Adipocyte (in vitro differentiated cells): Measurements from ENCODE around the gene KRT7.
"Not testable (repeated sequence)": the region's sequence is repeated elsewhere in the genome, so short reads cannot be mapped to it uniquely, and the experiment has no call there.

Experiments used
- DNase-seq: peaks from one replicate; pipeline ENCODE4 v3.0.0-alpha.2; 2015; ENCODE audit warnings: low read depth
- H3K27me3 ChIP-seq: replicated peaks from 2 replicates; pipeline ENCODE4 v1.7.0; 2013; ENCODE audit warnings: mild to moderate bottlenecking, low read length, moderate library complexity; ENCODE audit not compliant: control insufficient read depth, insufficient read depth
- H3K36me3 ChIP-seq: 2 replicates; pipeline ENCODE4 v1.7.0; 2013; ENCODE audit warnings: low read length, mild to moderate bottlenecking, moderate library complexity; ENCODE audit not compliant: control insufficient read depth, insufficient read depth, severe bottlenecking
- H3K4me1 ChIP-seq: 2 replicates; pipeline ENCODE4 v1.7.0; 2013; ENCODE audit warnings: mild to moderate bottlenecking, low read length, moderate library complexity; ENCODE audit not compliant: control insufficient read depth, insufficient read depth
- H3K4me3 ChIP-seq: 2 replicates; pipeline ENCODE4 v1.7.0; 2013; ENCODE audit warnings: mild to moderate bottlenecking, low read length, moderate library complexity
- H3K9ac ChIP-seq: 2 replicates; pipeline ENCODE4 v1.7.0; 2013; ENCODE audit warnings: mild to moderate bottlenecking, low read length, moderate library complexity
- H3K9me3 ChIP-seq: 2 replicates; pipeline ENCODE4 v1.7.0; 2013; ENCODE audit warnings: mild to moderate bottlenecking, low read length, moderate library complexity; ENCODE audit not compliant: control insufficient read depth

KRT7 gene

GRCh38 chr12:52251367-52252051 is 18.5 kb downstream of the KRT7 start:
- DNase-seq = no peak
- no peak overlapping the region for H3K4me3 ChIP-seq
- peaks cover 23% of the 10 kb centered on the region for H3K4me1 ChIP-seq
- no peaks in the 10 kb centered on the region for H3K36me3 ChIP-seq
- no peaks in the 10 kb centered on the region for H3K9me3 ChIP-seq
- H3K9ac ChIP-seq = no peak overlapping the region
- H3K27me3 ChIP-seq = peaks cover 29% of the 10 kb centered on the region

GRCh38 chr12:52252175-52252615 is 19.2 kb downstream of the KRT7 start:
- H3K9ac ChIP-seq, H3K9me3 ChIP-seq, H3K4me3 ChIP-seq, DNase-seq, H3K36me3 ChIP-seq: not testable (repeated sequence)
- Histone ChIP-seq H3K4me1 (peaks cover 16% of the 10 kb centered on the region), H3K27me3 (peaks cover 34% of the 10 kb centered on the region)

GRCh38 chr12:52252728-52253343 is 19.8 kb downstream of the KRT7 start:
- peaks cover 41% of the 10 kb centered on the region for H3K27me3 ChIP-seq
- DNase-seq = no peak
- no peak overlapping the region for H3K9ac ChIP-seq

GRCh38 chr12:52253391-52254179 is 20.5 kb downstream of the KRT7 start:
- Histone ChIP-seq H3K36me3 (no peaks in the 10 kb centered on the region), H3K4me1 (peaks cover 7% of the 10 kb centered on the region), H3K4me3 (no peak overlapping the region), H3K27me3 (peaks cover 45% of the 10 kb centered on the region), H3K9me3 (no peaks in the 10 kb centered on the region), H3K9ac (no peak overlapping the region)
- no peak for DNase-seq

More at GRCh38 chr12:52252728-52253343, 19.8 kb downstream of the KRT7 start:
- no peak overlapping the region for H3K4me3 ChIP-seq
- H3K9me3 ChIP-seq = no peaks in the 10 kb centered on the region
- peaks cover 10% of the 10 kb centered on the region for H3K4me1 ChIP-seq
- no peaks in the 10 kb centered on the region for H3K36me3 ChIP-seq

GRCh38 chr12:52254180-52254964 is 21.3 kb downstream of the KRT7 start:
- Histone ChIP-seq H3K4me3 (no peak overlapping the region), H3K9ac (no peak overlapping the region), H3K4me1 (no peaks in the 10 kb centered on the region), H3K27me3 (peaks cover 53% of the 10 kb centered on the region), H3K36me3 (no peaks in the 10 kb centered on the region), H3K9me3 (no peaks in the 10 kb centered on the region)
- DNase-seq = no peak

GRCh38 chr12:52254965-52255751 is 22.1 kb downstream of the KRT7 start:
- Histone ChIP-seq H3K9ac (no peak overlapping the region), H3K36me3 (no peaks in the 10 kb centered on the region), H3K27me3 (peaks cover 55% of the 10 kb centered on the region), H3K9me3 (no peaks in the 10 kb centered on the region), H3K4me1 (no peaks in the 10 kb centered on the region), H3K4me3 (no peak overlapping the region)
- DNase-seq = no peak

- Histone ChIP-seq H3K4me1 (no peaks in the 10 kb centered on the region), H3K4me3 (no peak overlapping the region), H3K36me3 (no peaks in the 10 kb centered on the region), H3K27me3 (peaks cover 55% of the 10 kb centered on the region), H3K9me3 (no peaks in the 10 kb centered on the region), H3K9ac (no peak overlapping the region)
- no peak for DNase-seq
Observed at GRCh38 chr12:52255926-52256583, 23.0 kb downstream of the KRT7 start.

GRCh38 chr12:52256584-52256935 is 23.5 kb downstream of the KRT7 start:
- no peak overlapping the region for H3K9ac ChIP-seq
- no peaks in the 10 kb centered on the region for H3K9me3 ChIP-seq
- no peak overlapping the region for H3K4me3 ChIP-seq
- no peak for DNase-seq
- peaks cover 55% of the 10 kb centered on the region for H3K27me3 ChIP-seq
- H3K36me3 ChIP-seq = no peaks in the 10 kb centered on the region
- no peaks in the 10 kb centered on the region for H3K4me1 ChIP-seq

GRCh38 chr12:52257074-52257551 is 24.1 kb downstream of the KRT7 start:
- Histone ChIP-seq H3K4me3 (no peak overlapping the region), H3K9me3 (no peaks in the 10 kb centered on the region), H3K9ac (no peak overlapping the region), H3K27me3 (peaks cover 55% of the 10 kb centered on the region), H3K36me3 (no peaks in the 10 kb centered on the region), H3K4me1 (no peaks in the 10 kb centered on the region)
- no peak for DNase-seq

- peaks cover 62% of the 10 kb centered on the region for H3K27me3 ChIP-seq
- not testable (repeated sequence) for H3K36me3 ChIP-seq, DNase-seq, H3K9ac ChIP-seq, H3K9me3 ChIP-seq, H3K4me3 ChIP-seq, H3K4me1 ChIP-seq
Observed at GRCh38 chr12:52257922-52258321, 24.9 kb downstream of the KRT7 start.
